OCI-LY7 (cell line): Measurements from ENCODE around the gene BMP8B.

ENCODE experiments used
- EZH2phosphoT487 ChIP-seq: fragments of 200-600 bp; sonication (generic); IDR thresholded peaks from 2 replicates; pipeline ENCODE4 v1.6.1; 2018; ENCODE audit warnings: low read depth, borderline replicate concordance, mild to moderate bottlenecking, mixed run types, antibody characterized with exemption, low read length, moderate library complexity, mixed read lengths
- TF ChIP-seq, protein P1 (sequence below): fragments of 200-600 bp; sonication (generic); conservative IDR thresholded peaks from 2 replicates; pipeline ENCODE4 v1.5.1; 2014; ENCODE audit warnings: mild to moderate bottlenecking, antibody characterized with exemption, low read length, moderate library complexity, mixed read lengths

GRCh38 chr1:39779821-39780220, 8.8 kb downstream of the BMP8B start:
- TF ChIP-seq, protein P1, sequence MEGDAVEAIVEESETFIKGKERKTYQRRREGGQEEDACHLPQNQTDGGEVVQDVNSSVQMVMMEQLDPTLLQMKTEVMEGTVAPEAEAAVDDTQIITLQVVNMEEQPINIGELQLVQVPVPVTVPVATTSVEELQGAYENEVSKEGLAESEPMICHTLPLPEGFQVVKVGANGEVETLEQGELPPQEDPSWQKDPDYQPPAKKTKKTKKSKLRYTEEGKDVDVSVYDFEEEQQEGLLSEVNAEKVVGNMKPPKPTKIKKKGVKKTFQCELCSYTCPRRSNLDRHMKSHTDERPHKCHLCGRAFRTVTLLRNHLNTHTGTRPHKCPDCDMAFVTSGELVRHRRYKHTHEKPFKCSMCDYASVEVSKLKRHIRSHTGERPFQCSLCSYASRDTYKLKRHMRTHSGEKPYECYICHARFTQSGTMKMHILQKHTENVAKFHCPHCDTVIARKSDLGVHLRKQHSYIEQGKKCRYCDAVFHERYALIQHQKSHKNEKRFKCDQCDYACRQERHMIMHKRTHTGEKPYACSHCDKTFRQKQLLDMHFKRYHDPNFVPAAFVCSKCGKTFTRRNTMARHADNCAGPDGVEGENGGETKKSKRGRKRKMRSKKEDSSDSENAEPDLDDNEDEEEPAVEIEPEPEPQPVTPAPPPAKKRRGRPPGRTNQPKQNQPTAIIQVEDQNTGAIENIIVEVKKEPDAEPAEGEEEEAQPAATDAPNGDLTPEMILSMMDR = no peak
- TF ChIP-seq EZH2phosphoT487 = no peak
